HG03045 (cell line): Measurements from ENCODE around the gene LAMA3.
A peak's percentile ranks its signal among the peaks of the same experiment; 100 is the strongest.

Source experiments
- ATAC-seq: cut with Tn5 transposase; IDR thresholded peaks from one replicate; pipeline ENCODE4 v1.9.1; 2021; ENCODE audit warnings: mild to moderate bottlenecking, moderate library complexity; ENCODE audit not compliant: unreplicated experiment

The LAMA3 gene

DNA sequence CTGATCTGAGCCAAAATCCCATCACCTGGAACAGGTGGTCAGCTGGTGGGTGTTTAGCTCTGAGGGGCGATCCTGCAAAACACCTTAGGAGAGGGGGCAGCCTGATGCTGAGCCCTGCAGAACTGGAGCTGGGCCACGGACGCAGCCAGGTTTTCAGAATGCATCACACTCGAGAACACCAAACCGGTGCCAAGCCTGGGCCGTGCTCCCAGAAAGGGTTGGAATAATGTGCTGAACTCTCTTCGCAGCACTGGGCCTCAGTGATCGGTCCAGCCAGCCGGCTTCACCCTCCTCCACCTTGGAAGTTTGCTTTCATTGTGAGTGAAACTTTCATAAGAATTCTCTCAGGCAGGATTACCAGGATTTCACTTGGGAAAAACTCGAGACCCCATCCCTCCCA, 268.8 kb downstream of the LAMA3 start:
- ATAC-seq: no peak

DNA sequence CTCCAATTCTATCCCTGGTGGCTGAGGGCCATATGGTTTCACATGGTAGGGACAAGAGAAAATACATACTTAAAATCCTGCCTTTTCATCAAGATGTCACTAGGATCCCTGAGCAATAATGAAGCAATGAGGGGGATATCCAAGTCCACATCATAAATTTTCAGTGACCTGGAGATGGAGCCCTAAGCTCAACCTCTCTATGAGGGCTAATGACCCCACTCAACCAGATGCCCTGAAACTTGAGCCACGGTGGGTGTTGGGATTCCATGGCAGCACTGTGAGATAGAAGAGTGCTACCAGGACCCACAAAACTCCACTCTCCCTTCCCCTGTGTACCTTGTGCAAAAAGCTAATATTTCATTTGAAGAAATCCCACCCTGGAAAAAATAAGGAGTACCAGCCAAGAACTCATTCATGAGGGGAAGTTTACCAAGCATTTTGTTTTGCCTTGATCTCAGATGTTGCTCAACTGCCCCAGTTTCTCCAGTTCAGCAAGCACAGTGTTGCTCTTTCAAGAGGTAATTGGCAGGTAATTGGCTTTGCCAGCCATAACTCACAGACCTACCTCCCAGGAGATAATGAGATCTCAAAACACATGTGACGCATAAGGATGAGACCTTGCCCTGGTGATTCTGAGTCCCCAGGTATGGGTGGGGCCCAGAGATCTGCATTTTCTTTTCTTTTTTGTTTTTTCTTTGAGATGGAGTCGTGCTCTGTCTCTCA, 274.4 kb downstream of the LAMA3 start:
- no peak for ATAC-seq

DNA sequence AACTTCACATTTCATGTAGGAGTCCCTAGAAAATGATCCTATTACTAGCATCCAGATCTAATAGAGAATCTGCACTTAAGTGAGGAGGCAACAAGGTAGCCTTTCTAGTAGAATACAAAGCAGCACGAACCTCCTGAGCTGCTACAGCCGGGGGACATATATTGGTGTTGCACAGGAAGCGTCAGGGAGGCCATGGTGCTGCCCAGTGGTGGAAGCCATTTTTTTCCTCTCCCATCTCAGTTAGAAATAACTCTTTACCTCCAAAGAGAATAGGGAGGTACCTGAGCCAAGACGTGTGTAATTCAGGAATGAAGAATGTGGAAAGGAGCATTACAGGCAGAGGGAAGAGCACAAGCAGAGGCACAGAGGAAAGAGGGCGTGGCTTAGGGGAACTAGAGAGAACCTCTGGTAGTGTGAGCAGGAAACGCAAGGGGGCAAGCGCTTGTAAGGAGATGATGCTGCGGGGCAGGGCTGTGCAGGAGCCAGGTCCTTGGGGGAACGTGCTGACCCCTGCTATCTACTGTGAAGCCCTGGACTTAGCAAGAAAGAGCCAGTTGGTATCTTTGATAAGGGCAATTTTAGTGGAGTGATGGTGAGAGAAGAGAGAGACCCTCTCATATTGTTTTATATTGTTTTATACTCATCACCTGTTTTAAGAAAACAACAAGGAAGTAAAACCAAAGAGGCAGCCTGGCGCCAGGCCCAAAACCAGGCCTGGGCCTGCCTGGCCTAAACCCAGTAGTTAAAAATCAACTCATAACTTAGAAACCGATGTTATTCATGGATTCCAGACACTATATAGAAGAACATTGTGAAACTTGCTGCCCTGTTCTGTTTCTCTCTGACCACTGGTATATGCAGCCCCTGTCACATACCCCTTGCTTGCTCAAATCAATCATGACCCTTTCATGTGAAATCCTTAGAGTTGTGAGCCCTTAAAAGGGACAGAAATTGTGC, 275.3 kb downstream of the LAMA3 start:
- ATAC-seq: no peak

DNA sequence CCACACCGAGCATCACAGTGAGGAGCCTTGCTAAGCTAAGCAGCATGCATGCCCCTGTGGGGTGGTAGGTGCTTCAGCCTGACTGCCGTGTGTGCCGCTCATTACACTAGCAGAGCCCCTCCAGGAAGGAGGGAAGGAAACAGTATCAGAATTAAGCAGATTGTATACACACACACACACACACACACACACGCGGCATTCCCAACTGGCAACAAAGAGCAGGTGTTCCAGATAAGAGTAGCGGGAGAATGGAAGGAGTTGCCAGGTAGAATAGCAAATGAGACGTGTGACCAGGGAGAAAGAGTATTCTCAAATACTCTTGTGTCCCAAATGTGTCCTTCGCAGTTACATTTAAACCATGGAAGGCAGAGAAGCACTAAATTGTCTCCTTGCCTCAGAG, 277.7 kb downstream of the LAMA3 start:
- no peak for ATAC-seq

DNA sequence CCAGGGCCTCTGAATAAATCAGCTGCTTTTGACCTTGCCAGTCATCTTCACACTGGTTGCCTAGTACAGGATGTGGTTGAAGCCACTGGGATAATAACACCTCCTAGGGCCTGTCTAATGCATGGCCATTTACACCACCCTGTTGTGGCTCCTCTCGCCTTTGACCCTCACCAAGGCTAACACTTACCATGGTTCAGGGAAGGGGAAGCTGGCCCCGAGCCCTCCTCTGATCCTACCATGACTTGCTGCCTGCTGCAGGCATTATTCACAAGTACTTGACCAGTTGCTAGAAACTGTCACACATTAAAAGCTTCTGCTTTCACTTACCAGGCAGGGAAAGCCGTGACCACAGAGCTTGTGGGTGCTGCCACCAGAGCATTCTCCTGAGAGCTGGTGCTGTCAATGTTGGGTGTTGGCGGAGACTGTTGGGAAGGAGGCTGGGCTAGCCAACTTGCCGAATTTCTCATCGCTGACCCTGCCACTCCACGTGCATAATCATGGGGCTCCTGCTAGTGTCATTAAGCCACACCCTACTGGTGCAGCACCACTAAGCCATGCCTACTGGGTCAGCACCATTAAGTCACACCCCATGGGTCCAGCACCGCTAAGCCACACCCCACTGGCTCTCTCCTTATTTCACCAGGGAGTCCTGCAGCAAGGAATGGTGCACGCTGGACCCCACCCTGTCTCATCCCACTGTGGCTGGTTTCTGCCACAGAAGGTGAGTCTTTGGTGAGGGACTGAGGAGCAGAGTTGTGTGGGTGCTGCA, 278.3 kb downstream of the LAMA3 start:
- no peak for ATAC-seq

DNA sequence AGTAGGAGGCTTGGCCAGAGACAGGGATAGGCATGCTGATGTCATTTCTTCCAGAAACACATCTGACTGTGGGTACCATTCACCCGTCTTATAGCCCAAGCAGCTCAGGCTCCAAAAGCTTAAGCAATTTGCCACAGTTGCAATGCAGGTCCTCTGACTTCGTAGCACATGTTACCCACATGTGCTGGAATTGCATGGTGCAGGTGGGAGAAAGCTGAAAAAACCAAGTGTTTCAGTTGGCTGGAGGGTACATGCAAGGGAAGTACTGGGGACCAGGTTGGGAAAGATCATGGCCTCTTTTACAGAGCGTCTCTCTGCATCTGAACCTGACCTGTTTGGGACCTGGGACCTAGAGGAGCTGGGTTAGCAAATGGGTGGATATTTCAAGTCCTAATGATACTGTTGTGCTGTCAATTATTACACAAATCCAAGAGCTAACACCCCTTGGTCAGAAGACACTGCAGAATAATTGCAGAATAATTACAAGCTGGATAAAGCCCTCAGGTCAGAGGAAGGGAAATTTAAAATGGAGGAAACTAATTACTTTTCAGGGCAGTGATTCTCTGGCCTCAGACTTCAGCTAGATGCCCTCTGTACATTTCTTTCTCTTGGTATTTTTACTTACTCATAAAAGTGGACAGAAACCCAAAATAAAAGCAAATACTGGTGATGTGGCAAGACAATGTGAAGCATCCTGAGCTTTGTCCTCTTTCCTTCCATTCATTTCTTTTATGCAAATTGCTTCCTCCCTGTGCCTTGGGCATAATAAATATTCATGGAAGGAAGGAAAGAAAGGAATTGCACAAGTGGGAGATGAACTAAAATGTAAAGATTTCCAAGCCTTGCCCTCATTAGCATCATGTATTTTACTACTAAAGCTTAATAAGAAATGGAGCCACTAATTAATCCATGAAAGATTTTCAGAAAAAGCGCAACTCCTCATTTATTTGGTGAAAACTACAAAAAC, 279.7 kb downstream of the LAMA3 start:
- ATAC-seq: no peak

DNA sequence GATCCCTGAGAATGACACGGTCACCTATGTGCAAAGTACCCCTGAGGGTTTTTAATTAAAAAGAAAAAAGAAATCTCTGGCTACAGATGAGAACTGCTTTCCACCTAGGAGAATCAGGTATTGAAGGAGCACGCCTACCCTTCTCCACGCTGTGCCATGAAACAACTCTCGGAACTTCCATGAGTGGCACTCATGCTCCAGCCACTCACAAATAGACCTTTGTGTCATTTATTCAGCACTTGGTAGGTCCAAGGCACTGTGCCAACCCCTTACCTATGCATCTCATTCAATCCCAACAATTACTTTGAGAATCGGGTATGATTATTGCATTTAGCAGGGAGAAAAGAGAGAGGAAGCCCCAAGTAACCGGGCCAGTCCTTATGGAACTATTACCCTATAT, 280.4 kb downstream of the LAMA3 start:
- ATAC-seq: no peak

DNA sequence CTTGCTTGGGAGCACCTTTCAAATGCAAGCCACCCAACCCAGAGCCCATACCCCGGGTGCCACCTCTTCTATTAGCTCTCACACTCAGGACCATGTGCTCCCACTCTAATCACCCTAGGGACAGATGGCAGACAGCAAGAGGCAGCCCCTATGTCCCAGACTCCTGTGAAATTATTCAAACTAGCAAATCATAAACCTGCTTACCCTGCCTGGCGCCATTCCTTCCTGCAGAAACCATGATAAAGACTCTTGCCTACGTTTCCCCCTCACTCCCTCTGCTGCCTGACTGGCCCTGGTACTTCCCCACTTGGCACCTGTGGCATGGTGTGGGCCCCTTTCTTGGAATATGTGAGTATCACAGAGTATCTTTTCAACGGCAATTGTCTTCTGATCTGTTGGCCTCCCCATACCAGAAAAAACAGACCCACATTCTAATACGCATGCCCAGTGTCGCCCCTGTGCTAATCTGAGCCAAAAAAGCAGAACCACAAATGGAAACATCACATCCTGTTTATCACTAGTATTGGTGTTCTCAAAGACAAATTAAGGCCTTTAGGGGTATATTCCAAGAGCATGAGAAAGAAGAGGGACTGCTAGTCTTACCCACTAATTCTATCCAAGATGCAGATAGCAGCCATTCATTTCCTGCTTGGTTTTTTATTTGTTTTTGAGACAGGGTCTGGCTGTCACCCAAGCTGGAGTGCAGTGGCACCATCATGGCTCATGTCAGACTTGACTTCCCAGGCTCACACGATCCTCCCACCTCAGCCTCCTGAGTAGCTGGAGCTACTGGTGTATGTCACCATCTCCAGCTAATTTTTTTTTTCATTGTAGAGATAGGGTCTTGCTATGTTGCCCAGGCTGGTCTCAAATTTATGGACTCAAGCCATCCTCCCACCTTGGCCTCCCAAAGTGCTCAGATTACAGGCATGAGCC, 281.2 kb downstream of the LAMA3 start:
- ATAC-seq: no peak

DNA sequence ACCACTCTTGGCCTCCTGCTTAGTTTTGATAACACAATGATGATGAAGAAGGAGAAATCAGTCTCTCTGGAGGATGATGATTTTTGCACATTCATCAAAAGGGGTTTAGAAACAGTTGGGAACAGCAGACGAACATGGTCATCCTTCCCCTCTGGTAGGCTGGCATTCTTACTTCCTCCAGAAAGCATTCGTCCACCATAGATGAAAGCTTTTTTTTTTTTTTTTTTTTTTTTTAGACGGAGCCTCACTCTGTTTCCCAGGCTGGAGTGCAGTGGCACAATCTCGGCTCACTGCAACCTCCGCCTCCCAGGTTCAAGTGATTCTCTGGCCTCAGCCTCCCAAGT, 281.8 kb downstream of the LAMA3 start:
- ATAC-seq: no peak

DNA sequence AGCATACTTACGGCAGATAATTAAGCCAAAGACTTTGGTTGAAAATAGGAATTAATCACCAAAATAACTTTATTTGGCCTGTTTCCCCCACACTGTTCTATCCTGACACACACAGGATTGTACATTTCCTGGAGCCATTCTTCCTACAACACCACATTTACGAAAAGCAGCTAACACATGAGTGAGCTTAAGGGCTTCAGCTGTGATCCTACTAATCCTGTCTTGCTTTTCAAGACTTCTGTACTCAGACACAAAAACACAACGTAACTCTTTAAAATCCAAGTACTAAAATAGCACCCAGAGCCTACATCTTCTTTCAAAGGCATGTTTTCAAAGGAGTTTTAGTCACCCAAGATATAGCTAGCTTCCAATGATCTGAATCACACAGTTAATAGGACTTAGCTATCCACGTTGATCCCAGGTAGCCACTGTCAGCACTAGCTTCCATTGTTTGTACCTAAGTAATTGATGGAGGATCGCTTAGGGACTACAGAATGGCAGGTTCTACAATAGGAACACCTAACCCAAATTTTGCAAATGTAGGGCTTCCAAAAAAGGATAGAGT, 282.5 kb downstream of the LAMA3 start:
- no peak for ATAC-seq

DNA sequence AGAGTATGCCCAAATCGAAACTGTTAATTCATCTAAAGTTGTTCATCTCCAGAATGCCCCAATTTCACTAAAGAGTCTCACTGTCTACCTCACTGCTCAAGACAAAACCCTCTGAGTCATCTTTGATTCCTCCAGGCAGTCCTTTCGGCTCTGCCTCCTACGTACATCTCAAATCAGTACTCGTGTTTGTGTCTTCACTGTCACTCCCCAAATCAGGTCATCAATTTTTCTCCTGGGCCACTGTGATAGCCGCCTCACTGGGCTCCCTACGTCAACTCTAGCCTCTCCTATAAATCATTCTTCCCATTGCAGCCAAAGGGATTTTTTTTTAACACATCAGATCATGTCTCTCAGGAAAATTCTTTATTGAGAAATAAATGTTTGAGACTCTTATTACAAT, 283.2 kb downstream of the LAMA3 start:
- ATAC-seq: peak; percentile 55

DNA sequence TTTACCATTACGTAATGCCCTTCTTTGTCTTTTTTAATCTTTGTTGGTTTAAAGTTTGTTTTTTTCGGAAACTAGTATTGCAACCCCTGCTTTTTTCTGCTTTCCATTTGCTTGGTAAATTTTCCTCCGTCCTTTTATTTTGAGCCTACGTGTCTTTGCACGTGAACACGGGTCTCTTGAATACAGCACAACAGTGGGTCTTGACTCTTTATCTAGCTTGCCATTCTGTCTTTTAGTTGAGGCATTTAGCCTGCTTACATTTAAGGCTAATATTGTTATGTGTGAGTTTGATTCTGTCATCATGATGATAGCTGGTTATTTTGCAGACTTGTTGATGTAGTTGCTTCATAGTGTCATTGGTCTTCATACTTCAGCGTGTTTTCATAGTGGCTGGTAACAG, 287.9 kb downstream of the LAMA3 start:
- ATAC-seq: no peak

DNA sequence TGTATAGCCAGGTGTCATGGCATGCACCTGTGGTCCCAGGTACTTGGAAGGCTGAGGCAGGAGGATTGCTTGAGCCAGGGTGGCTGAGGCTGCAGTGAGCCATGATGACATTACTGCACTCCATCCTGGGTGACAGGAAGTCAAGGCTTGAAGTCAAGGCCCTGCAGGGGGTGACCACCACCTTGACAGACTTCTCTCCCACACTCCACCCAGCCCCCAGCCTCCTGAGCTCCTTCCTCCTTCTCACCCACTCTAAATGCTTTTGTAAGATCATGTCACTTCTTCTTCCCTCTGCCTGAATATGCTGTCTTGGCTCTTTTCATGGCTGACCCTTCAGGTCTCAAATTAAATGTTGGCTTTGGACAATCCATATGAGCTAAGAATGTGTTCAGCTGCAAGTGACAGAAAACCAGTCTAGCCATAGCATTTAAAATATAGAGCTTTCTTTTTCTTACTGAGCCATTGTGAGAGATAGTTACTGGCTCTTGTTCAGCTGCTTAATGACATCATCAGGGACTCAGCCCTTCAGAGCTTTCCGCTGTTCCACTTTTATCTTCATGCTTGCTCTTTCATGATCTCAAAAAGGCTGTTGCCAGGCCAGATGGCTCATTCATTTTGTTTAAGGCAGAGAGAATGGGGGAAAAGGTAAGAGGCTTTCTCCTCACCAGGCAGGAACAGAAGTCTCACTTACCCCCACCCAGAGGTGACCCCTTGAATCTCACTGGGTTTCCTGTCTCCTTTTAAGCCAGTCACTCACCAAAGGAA, 288.6 kb downstream of the LAMA3 start:
- no peak for ATAC-seq

DNA sequence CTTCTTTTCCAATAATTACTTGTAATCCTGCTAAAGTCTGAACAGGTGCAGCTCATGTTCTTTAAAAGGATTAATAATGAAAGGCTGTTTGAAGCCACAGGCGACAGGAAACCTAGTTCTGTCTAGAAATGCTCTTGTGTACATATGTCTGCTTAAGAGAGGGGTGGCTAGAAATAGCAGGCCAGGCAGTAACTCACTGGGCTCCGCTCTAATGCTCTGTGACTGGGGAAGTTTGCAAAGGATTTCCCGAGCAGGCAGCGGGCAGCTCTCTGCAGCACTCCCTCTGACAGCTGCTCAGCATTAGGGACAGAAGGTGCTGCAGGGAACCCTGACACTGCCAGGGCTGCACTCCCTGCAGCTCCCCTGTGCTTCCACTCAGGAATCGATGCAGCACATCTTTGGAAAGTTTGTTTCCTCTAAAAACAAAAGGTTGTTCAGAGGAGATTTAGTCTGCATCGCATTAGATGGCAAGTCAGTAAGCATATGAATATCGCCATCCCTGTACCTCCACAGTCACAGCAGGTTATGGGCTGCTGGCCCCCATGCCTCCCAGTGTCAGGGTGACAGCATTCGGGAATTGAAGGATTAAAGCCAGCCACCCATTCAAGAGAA, 292.2 kb downstream of the LAMA3 start:
- ATAC-seq: peak; percentile 74

DNA sequence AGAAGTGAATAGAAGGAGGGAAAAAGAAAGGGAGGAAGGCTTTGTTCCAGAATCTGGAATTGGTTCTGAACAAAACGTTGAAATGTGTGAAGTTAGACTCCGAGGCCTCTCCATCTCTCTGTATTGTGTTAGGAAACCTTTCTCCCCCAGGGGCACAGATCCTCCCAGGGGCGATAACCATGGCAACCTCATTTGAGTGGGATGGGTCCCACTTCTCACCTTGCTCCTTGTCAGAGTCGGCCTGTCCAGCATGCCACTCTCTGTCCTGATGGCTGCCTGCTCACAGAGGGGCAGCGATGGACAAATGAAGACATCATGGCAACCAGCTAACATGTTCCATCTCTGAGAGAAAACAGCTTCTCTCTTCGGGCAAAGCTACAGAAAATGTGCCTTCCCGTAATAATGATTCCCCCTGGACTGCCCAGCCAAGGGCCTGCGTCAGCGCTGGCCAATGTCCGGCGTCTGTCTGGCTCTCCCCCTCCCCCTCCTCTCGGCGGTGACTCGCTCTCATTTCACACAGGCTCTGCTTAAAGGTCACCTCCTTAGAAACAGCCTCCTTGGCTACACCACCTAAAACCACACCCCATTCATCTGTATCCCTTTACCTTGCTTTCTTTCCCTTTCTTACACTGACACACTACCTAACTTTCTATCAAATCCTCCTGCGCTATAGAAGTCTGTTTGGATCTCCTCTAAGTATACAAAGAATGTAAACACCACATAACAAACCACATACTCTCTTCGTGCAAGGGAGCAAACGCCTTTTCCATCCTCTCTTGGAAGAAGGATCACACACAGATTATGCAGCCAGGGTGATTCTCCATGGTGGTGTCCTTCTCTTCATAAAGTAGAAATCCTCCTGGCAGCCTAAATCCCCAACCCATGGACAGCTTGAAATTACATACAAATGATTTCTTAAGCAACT, 293.2 kb downstream of the LAMA3 start:
- no peak for ATAC-seq

DNA sequence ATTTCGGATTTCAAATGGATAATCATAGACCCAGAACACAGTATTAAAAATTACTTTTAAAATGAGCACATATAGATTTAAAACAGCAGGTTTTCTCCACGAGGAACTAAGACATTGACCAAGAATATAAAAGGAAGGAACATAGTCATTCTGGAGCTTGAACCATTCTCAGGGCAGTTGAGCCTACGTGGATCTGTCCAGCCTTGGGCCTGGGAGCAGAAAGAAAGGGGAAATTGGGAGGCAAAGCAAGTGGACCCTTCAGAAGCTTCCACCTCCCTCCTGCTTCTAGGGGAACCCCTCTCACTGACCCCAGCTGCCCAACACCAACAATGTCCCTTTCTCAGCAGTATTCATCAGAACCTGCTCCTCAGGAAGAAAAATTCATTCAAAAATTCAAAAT, 293.9 kb downstream of the LAMA3 start:
- ATAC-seq: no peak
